GM12875 (cell line): Measurements from ENCODE around the gene HK1.

ENCODE experiments used
- H3K4me3 ChIP-seq: one replicate; pipeline ENCODE4 v1.5.1; 2011; ENCODE audit warnings: low read depth, low read length, control low read depth
- TF ChIP-seq, protein P1 (sequence below): IDR thresholded peaks from 2 replicates; pipeline ENCODE4 v1.5.1; 2011; ENCODE audit warnings: low read depth, mild to moderate bottlenecking, control low read depth, inconsistent platforms, low read length, moderate library complexity, borderline replicate concordance; ENCODE audit not compliant: insufficient read depth

Gene HK1

GRCh38 chr10:69377933-69378332 lies 99.6 kb downstream of the HK1 start:
- TF ChIP-seq, protein P1, sequence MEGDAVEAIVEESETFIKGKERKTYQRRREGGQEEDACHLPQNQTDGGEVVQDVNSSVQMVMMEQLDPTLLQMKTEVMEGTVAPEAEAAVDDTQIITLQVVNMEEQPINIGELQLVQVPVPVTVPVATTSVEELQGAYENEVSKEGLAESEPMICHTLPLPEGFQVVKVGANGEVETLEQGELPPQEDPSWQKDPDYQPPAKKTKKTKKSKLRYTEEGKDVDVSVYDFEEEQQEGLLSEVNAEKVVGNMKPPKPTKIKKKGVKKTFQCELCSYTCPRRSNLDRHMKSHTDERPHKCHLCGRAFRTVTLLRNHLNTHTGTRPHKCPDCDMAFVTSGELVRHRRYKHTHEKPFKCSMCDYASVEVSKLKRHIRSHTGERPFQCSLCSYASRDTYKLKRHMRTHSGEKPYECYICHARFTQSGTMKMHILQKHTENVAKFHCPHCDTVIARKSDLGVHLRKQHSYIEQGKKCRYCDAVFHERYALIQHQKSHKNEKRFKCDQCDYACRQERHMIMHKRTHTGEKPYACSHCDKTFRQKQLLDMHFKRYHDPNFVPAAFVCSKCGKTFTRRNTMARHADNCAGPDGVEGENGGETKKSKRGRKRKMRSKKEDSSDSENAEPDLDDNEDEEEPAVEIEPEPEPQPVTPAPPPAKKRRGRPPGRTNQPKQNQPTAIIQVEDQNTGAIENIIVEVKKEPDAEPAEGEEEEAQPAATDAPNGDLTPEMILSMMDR, result no peak
- H3K4me3 ChIP-seq, result no peak overlapping the region

- no peak overlapping the region for H3K4me3 ChIP-seq
- TF ChIP-seq, protein P1, result no peak
These were observed 101.5 kb downstream of the HK1 start for GRCh38 chr10:69379800-69380199.

GRCh38 chr10:69382382-69383117 lies 104.3 kb downstream of the HK1 start:
- TF ChIP-seq, protein P1, result no peak
- no peak overlapping the region for H3K4me3 ChIP-seq

DNA sequence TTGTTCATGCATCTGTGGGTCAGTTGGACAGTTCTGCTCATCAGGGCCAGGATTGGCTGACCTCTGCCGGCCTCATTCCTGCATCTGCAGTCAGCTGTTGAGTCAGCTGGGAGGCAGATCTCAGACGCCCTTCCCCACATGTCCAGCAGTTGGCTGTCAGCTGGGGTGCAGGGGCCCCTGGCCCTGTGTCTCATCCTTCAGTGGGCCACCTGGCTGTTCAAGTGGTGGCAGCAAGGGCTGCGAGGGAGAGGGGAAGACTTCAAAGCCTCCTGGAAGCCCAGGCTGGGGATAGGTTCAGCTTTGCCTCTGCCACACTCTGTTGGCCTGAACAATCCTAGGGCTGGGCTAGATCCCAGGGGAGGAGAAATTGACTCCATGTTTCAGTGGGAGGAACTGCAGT lies 105.3 kb downstream of the HK1 start:
- TF ChIP-seq, protein P1, result no peak

GRCh38 chr10:69384320-69384719 lies 106.0 kb downstream of the HK1 start:
- H3K4me3 ChIP-seq, result no peak overlapping the region
- TF ChIP-seq, protein P1, result no peak

More for the DNA sequence above, 105.3 kb downstream of the HK1 start:
- no peak overlapping the region for H3K4me3 ChIP-seq

- H3K4me3 ChIP-seq, result no peak overlapping the region
- TF ChIP-seq, protein P1, result no peak
These were observed 107.4 kb downstream of the HK1 start for GRCh38 chr10:69385454-69386350.
